Parathyroid adenoma (tissue), 2 donors: Measurements from ENCODE around the gene CDON.

Experiments used
- H2AFZ ChIP-seq: fragments of 300-600 bp; sonication (generic); one replicate; pipeline ENCODE4 v1.7.0; 2017; ENCODE audit warnings: antibody characterized with exemption, mild to moderate bottlenecking
- H3K27ac ChIP-seq: fragments of 300-600 bp; sonication (generic); one replicate; pipeline ENCODE4 v1.7.0; 2017
- H3K27me3 ChIP-seq: fragments of 300-600 bp; sonication (generic); one replicate; pipeline ENCODE4 v1.7.0; 2017; ENCODE audit warnings: low read length; ENCODE audit not compliant: control insufficient read depth, insufficient read depth
- H3K36me3 ChIP-seq: fragments of 300-600 bp; sonication (generic); one replicate; pipeline ENCODE4 v1.7.0; 2017; ENCODE audit warnings: low read length; ENCODE audit not compliant: control insufficient read depth, insufficient read depth
- H3K4me1 ChIP-seq: fragments of 300-600 bp; sonication (generic); one replicate; pipeline ENCODE4 v1.7.0; 2017; ENCODE audit warnings: control low read depth
- H3K4me2 ChIP-seq: fragments of 300-600 bp; sonication (generic); one replicate; pipeline ENCODE4 v1.7.0; 2017; ENCODE audit warnings: low read length
- H3K4me3 ChIP-seq: fragments of 300-600 bp; sonication (generic); one replicate; pipeline ENCODE4 v1.7.0; 2017; ENCODE audit warnings: low read depth, low read length
- H3K79me2 ChIP-seq: fragments of 300-600 bp; sonication (generic); one replicate; pipeline ENCODE4 v1.7.0; 2017; ENCODE audit warnings: control low read depth
- H3K9ac ChIP-seq: fragments of 300-600 bp; sonication (generic); one replicate; pipeline ENCODE4 v1.7.0; 2017; ENCODE audit warnings: mild to moderate bottlenecking
- H3K9me3 ChIP-seq: fragments of 300-600 bp; sonication (generic); one replicate; pipeline ENCODE4 v1.7.0; 2017; ENCODE audit warnings: low read length; ENCODE audit not compliant: control insufficient read depth
- CTCF ChIP-seq: fragments of 300-600 bp; sonication (generic); IDR thresholded peaks from one replicate; pipeline ENCODE4 v1.7.0; 2017; ENCODE audit warnings: antibody characterized with exemption, mild to moderate bottlenecking
- donor health status: primary hyperparathyroidism.

Gene CDON

GRCh38 chr11:126026579-126026978, 36.1 kb downstream of the CDON start:
- peaks cover 5% of the 10 kb centered on the region for H3K4me1 ChIP-seq
- no peak overlapping the region for H3K4me3 ChIP-seq
- no peak overlapping the region for H3K9ac ChIP-seq
- H3K4me2 ChIP-seq: no peak overlapping the region
- H3K9me3 ChIP-seq: no peaks in the 10 kb centered on the region
- H3K27me3 ChIP-seq: no peaks in the 10 kb centered on the region
- no peaks in the 10 kb centered on the region for H3K79me2 ChIP-seq
- no peak overlapping the region for H2AFZ ChIP-seq
- H3K27ac ChIP-seq: no peak overlapping the region
- TF ChIP-seq CTCF: no peak
- no peaks in the 10 kb centered on the region for H3K36me3 ChIP-seq

GRCh38 chr11:126025822-126026221, 36.8 kb downstream of the CDON start:
- no peak for TF ChIP-seq CTCF

GRCh38 chr11:126024123-126024522, 38.5 kb downstream of the CDON start:
- H3K27me3 ChIP-seq: no peaks in the 10 kb centered on the region
- H3K4me3 ChIP-seq: no peak overlapping the region
- H3K9me3 ChIP-seq: no peaks in the 10 kb centered on the region
- H2AFZ ChIP-seq: no peak overlapping the region
- H3K4me2 ChIP-seq: no peak overlapping the region
- H3K36me3 ChIP-seq: no peaks in the 10 kb centered on the region
- H3K9ac ChIP-seq: no peak overlapping the region
- H3K27ac ChIP-seq: no peak overlapping the region
- TF ChIP-seq CTCF: no peak
- H3K79me2 ChIP-seq: no peaks in the 10 kb centered on the region
- H3K4me1 ChIP-seq: peaks cover 5% of the 10 kb centered on the region

More at GRCh38 chr11:126025822-126026221, 36.8 kb downstream of the CDON start:
- Histone ChIP-seq H3K27ac (no peak overlapping the region), H3K4me2 (no peak overlapping the region), H2AFZ (no peak overlapping the region), H3K27me3 (no peaks in the 10 kb centered on the region), H3K4me1 (peaks cover 5% of the 10 kb centered on the region), H3K79me2 (no peaks in the 10 kb centered on the region), H3K9me3 (no peaks in the 10 kb centered on the region), H3K4me3 (no peak overlapping the region), H3K36me3 (no peaks in the 10 kb centered on the region), H3K9ac (no peak overlapping the region)

- H3K36me3 ChIP-seq: no peaks in the 10 kb centered on the region
- H3K79me2 ChIP-seq: no peaks in the 10 kb centered on the region
- no peak overlapping the region for H3K27ac ChIP-seq
- H3K4me3 ChIP-seq: no peak overlapping the region
- no peak overlapping the region for H3K9ac ChIP-seq
- H3K4me1 ChIP-seq: no peaks in the 10 kb centered on the region
- TF ChIP-seq CTCF: no peak
- H2AFZ ChIP-seq: no peak overlapping the region
- no peak overlapping the region for H3K4me2 ChIP-seq
- H3K9me3 ChIP-seq: no peaks in the 10 kb centered on the region
- H3K27me3 ChIP-seq: no peaks in the 10 kb centered on the region
These were observed 49.8 kb downstream of the CDON start for GRCh38 chr11:126012852-126013251.

- Histone ChIP-seq H3K79me2 (no peaks in the 10 kb centered on the region), H3K27ac (no peak overlapping the region), H3K4me3 (no peak overlapping the region), H3K36me3 (no peaks in the 10 kb centered on the region), H3K27me3 (no peaks in the 10 kb centered on the region), H3K9ac (no peak overlapping the region), H3K9me3 (no peaks in the 10 kb centered on the region), H3K4me1 (no peaks in the 10 kb centered on the region), H2AFZ (no peak overlapping the region), H3K4me2 (no peak overlapping the region)
- TF ChIP-seq CTCF: no peak
These were observed 50.9 kb downstream of the CDON start for GRCh38 chr11:126011754-126012153.
